ENCODE data around the gene FASTKD2.

FASTKD2 gene

DNA sequence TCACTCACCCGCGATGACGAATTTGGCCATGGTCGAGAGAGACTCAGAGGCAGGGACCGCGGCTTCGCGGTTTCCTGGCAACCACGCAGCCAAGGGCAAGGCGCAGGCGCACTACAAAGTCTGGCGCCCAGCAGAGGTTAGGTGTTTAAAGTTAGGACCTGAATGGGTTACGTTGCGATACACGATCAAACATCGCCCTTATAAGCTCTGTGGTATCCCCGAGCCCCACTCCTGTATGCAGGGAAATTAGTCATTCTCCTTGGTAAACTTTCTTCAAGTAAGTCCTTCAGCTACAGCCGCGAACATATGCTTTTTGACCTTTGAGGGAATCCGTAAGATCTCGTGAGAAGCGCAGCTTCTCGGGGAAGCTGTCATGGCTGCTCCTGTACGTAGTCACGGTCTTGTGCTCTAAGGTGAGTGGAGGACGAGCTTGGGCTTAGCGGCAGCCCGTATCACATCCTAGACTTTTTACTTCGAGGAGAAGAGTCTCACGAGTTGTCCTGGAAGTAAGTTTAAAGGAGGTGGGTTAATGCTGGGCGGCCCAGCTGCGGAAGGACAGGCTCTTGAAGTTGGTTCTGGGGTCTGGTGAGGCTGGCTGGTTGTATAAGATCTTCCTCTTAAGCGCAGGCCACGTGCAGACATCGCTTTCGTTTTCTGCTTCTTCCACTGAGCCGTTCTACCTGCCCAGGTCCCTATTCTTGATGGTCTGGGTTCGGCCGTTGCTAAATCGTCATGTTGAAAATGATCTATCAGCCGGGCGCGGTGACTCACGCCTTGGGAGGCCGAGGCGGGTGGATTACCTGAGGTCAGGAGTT lies at the start of gene FASTKD2, which contains the start of gene MDH1B:
Gene FASTKD2 (plus strand): TSS at position 365 of the 815 bp plus-strand sequence. CDS start 1,088 bp downstream, outside the sequence.
Gene MDH1B (minus strand): TSS at position 87 of the 815 bp plus-strand sequence. CDS start 57 bp downstream, at position 30.
- peak; percentile 92 for DNase-seq

DNA sequence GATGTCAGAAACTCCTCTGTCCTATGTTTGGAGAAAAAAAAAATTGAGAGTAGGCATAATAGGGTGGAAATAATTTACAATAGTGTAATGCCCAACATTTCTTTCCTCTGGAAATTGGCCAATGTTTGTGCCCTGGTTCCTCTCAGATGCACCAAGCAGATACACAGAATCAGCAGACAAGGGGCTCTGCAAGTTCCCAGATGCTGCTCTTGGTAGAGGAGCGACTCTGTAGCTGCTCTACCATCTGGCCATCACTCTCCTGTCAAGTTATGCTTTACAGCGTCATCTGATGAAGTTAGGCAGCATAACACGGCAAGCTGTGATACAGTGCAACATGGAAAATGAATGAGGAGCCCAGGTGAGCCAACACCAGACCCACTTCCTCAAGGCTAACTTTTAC lies 48.8 kb upstream of the FASTKD2 start:
- DNase-seq: no peak

DNA sequence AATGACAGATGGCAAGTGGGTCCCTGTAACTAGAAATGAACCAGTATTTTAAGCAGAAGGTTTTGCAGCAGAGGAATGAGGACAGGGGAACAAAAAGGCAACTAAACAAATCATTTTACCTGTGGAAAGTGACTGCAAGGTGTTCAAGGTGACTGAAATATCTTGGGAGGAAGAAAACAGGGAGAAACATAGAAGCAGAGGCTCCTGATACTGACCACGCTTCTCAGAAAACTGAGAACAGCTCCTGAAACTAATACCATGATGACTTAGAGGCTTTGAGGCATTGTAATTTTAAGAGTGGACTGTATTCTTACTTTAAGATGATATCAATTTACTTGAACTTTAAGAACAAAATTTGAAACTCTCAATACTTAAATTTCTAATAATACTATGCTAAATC lies 47.1 kb upstream of the FASTKD2 start, which contains the start of gene DYTN:
Gene DYTN (minus strand): TSS at position 101 of the 400 bp plus-strand sequence. CDS start 117 bp downstream, outside the sequence.
- no peak for DNase-seq

DNA sequence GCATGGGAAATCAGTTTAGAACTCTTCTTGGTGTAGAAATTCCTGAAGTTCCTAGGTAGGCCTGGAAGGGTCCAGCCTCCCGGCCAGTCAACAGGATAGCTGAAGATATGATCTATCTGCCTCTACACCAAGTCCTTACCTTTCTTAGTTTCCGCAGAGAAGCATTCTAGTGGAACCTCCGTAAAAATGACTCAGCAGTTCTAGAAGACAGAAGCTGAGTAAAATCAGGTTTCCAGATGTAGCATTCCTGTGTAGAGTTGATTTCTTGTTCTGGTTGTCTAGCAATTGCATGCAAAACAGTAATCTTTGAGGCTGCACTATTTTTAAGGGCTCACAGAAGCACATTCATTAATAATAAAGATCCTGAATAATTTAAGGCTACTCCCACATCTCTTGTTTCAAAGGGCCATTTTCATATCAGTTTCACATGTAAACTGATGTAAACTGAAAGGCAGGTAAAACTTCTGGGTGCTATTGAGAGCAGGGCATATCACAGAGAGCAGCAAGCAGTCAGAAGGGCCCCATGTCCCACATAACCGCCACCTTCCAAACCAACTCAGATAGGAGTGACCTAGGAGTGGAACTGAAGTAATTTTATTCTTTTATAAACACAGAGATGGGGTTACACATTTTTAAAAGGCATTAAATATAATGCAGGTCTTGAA lies 44.0 kb upstream of the FASTKD2 start:
- no peak for DNase-seq

DNA sequence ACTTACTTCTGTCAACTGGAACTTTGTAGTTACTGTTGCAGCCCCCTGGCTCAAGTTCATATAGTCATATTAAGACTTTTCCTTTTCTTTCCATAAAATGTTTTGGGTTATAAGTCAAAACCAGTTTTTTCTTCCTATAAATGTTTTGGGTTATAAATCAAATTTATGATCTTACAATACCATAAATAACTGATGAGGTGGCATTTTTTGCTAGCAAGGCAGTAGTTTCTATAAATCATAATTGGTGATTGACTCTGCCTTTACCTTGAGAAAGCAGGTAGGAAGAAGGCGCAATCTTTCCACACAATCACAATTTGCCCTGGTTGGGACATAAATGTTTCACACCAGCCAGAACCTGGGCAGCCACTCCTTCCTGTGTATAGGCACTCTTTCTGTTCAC lies 42.1 kb upstream of the FASTKD2 start:
- no peak for DNase-seq

DNA sequence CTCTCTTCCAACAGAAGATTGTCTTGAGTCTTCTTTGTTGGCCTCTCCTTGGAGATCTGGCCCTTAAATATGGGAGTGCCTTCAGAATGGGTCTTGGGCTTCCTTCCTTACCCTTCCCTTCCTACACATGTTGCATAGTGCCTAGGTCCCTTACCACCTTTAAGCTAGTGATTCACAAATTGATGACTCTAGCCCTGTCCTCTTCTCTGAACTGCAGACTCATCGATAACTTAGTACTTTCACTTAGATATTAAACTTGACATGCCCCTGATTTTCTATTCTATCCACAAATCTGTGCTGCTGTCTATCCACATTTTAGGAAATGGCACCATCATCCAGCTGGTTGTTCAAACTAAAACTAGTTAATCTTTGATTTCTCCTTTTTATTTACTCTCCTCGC lies 38.1 kb upstream of the FASTKD2 start:
- no peak for DNase-seq

DNA sequence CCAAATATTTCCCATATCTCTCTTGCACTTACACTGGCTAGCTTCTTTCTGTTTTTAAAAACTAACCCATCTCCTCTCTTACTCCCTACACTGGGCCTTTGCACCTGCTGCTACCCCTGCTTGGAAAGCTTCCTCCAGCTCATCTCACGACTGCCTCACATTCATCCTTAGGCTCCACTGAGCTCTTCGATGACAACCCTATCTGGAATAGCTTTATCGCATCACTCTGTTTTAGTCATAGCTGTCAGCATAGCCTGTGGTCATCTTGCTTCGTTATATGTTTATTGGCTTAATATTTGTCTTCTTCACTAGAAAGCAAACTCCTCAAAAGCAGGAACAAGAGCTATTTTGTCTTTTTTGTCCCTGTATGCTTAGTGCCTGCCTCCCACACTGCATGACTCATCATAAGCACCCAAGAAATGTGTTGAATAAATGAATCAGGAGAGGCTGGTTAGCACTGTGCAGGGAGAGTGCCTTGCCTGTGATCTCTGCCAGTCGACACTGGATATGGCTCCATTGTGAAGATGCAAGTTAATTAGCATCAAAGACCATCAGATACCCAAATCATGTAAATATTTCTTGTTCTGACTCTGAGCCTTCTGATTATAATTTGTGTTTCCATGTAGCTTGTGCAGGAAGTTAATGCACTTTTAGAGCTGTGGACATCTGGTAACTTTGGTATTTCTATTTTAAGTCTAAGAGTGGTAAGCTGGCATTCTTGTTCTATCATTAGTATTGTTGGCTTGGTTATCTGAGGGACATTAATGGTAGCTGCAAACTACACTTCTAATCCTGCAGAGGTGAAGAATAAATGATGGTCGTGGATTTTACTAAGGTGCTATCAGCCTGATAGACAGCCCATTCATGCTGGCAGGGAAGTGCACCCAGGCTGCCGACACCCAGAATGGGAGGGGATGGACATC lies 36.9 kb upstream of the FASTKD2 start:
- peak; percentile 58 for DNase-seq

DNA sequence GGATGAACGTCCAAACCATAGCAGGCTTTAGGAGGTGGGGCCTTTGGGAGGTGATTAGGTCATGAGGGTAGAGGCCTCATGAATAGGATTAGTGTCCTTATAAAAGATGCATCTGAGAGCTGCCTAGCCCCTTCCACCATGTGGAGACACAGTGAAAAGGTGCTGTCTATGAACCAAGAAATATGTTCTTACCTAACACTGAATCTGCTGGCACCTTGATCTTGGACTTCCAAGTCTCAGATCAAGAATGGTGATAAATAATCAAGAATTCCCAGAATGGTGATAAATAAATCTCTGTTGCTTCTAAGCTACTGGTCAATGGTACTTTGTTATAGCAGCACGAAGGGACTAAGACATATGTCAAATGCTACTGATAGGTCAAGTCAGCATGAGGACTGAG lies 32.1 kb upstream of the FASTKD2 start:
- no peak for DNase-seq

DNA sequence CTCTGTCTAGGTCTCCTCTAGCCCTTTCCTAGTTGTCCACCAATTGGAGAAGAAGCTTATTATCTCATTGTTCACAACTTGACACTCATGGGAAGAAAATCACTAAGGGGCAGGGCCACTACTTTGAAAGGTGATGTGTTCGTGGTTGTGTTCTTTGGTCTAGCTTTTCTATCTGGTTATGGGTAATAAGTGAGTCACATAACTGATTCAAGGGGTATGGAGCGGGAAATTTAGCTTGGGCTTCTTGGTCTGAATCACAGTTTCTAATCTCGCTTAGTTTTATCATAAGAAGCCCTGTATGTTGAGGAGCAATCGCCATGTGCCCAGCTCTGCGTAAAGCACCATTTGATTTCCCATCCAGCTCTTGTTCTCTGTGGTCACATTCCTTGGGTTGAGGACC lies 28.5 kb upstream of the FASTKD2 start:
- no peak for DNase-seq

DNA sequence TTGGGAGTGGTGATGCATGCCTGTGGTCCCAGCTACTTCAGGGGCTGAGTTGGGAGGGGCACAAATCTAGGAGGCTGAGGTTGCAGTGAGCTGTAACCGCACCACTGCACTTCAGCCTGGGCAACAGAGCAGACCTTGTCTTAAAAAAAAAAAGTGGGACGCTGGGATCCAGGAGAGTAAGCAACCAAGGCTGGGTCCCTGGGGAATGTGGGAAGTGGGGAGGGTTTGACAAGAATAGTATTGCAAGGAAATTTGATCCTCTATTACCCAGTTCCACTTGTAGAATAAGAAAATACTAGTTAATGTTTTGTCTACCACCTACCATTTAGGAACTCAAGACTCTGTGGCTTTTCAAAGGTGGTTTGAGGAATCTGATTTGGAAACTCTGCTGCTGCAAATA lies 26.1 kb upstream of the FASTKD2 start:
- no peak for DNase-seq

DNA sequence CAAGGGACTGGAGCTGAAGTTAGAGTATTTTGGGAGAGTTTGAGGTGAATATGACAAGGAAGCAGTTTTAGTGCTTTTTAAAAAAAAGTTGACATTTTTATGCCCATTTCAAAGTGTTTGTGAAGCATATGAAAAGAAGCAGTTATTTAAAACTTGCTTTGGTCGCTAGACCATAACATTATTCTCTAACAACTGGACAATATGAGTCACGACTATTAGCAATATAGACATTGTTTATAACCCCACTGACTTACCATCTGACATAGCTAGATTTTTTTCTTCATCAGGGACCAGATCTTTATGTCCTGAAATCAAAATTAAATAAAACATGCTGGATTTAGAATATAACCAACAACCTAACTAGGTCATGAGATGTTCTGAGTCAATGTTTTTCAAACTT lies 24.6 kb upstream of the FASTKD2 start:
- no peak for DNase-seq

DNA sequence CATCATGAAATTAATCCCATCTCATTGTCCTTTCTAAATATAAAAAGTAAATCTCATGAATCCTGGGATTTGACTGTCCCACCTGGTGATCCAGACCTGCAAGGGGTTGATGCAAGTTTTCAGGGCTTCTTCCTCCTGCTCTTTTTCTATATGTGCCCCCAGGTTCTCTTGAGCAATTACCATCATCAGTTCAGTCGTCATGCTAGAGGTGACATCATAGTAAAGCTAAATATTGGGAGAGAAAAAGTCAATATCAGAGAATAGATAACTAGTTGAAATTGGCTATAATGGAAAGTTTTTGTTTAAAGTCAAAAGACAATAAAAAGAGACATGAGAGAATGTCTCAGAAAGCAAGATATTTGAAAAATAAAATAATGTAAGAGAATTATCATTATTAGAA lies 8.6 kb upstream of the FASTKD2 start:
- no peak for DNase-seq

DNA sequence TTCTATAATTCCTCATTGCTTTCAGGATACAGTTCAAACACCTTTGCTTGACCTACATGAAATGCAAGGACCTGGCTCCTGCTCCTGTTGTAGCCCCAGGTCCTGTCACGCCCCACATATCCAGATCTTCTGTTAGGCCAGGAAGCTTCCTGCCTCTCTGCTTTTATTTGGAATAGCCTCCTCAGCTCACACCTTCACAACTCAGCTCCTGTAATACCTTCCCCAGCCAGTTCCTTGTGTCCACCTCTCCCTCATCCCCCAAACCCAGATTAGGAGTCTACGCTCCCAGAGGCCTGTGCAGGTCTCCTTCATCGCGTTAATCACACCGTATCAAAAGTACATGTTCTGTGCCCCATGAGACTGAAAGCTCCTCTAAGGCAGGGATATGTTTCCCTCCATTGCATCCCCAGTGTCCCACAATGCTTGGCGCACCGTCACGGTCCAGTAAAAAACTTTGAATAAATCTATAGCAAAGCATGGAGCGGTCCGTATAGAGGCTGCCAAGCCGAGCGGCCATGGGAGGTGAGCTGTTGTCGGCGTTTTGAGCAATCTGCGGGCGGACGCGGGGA lies 649 bp upstream of the FASTKD2 start:
- DNase-seq: no peak

DNA sequence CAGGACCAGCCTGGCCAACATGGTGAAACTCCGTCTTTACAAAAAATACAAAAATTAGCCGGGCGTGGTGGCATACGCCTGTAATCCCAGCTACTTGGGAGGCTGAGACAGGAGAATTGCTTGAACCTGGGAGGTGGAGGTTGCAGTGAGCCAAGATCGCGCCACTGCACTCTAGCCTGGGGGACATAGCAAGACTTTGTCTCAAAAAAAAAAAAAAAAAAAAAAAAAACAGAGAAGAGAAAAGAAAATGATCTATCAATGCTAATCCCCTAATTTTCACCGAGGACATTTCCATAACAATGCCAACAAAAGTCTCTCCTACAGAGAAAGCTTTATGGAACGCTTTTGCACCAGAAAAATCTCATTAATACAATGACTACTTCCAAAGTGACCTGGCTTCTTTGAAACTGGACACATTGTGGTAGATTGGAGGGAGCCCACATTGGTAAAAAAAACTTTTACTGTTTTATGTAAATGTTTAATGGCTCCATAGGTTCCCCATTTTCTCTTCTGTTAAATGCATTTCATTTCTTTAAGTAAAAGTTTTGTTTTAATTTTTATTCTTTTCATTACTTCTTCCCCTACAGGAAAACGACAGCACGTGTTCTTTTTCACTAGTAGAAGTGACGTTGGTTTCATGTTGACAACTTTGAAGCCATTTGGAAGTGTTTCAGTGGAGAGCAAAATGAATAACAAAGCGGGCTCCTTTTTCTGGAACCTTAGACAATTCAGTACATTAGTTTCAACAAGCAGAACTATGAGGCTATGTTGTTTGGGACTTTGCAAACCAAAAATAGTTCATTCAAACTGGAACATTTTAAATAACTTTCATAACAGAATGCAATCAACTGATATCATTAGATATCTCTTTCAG lies 888 bp downstream of the FASTKD2 start:
- DNase-seq: no peak

DNA sequence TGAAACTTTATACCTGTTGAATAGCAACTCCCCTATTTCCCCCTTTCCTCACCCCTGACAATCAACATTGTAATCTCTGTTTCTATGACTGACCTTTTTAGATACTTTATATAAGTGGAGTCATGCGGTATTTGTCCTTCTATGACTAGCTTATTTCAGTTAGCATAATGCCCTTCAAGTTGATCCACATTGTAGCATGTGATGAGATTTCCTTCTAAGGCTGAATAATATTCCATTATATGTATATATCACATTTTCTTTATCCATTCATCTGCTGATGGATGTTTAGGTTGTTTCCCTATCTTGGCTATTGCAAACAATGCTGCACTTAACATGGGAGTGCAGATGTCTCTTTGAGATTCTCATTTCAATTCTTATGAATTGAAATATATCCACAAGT lies 9.5 kb downstream of the FASTKD2 start:
- DNase-seq: no peak

DNA sequence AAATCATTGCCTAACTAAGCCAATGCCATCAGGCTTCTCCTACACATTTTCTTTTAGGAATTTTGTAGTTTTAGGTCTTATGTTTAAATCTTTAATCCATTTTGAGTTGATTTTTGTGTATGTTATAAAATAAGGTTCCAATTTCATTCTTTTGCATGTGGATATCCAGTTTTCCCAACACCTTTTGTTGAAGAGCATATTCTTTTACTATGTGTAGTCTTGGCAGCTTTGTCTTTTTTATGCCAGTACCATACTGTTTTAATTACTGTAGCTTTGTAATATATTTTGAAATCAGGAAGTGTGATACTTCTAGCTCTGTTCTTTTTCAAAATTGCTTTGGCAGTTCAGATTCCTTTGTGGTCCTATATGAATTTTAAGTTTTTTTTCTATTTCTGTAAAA lies 11.0 kb downstream of the FASTKD2 start:
- no peak for DNase-seq

DNA sequence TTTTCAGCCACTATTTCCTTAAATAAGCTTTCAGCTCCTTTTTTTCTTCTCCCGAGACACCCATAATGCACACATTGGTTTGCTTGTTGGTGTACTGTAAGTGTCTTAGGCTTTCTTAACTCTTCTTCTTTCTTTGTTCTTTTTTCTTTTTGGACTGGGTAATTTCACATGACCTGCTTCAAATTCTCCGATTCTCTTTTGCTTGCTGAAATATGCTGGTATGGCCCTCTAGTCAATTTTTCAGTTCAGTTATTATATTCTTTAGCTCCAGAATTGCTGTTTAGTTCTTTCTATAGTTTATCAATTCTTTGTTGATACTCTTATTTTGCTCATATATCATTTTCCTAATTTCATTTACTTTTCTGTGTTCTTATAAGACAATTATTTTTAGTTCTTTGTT lies 15.3 kb downstream of the FASTKD2 start:
- DNase-seq: no peak

DNA sequence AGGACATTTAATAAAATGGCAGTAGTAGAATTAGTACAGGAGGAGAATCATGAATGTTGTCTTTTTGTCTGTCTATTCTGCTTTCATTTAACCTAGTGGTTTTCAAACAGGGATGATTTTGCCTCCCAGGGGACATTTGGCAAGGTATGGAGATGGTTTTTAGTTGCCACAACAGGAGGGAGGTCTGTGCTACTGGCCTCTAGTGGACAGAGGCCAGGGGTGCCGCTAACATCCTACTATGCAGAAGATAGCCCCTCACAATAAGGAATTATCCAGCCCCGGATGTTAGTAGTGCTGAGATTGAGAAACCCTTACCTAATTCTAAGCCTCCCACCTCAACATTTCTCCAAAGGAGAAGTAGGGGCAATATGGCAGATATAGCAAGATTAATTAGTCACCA lies 18.3 kb downstream of the FASTKD2 start:
- DNase-seq: no peak

DNA sequence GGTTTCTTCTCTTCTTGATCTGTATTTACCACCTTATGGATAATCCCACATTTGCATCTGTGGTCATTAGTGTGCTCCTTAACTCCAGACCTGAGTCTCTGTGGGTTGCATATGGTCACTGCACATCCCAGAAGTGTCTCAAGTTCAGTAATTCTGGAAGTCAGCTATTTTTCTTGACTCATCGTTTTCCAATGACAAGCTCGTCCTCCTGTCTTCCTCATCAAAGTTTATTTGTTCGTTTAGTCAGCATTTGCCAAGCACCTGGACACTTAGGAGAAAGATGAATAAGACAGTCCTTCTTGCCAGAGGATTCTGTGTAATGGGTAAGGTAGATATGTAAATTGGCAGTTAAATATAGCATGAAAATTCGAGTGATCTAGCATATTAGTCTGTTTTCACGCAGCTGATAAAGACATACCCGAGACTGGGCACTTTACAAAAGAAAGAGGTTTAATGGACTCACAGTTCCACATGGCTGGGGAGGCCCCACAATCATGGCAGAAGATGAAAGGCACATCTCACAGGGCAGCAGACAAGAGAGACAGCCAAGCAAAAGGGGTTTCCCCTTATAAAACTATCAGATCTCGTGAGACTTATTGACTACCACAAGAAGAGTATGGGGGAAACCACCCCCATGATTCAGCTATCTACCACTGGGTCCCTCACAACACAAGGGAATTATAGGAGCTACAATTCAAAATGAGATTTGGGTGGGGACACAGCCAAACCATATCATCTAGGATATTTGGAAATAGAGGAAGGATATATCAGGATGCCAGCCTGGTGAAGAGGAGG lies 19.4 kb downstream of the FASTKD2 start:
- no peak for DNase-seq

DNA sequence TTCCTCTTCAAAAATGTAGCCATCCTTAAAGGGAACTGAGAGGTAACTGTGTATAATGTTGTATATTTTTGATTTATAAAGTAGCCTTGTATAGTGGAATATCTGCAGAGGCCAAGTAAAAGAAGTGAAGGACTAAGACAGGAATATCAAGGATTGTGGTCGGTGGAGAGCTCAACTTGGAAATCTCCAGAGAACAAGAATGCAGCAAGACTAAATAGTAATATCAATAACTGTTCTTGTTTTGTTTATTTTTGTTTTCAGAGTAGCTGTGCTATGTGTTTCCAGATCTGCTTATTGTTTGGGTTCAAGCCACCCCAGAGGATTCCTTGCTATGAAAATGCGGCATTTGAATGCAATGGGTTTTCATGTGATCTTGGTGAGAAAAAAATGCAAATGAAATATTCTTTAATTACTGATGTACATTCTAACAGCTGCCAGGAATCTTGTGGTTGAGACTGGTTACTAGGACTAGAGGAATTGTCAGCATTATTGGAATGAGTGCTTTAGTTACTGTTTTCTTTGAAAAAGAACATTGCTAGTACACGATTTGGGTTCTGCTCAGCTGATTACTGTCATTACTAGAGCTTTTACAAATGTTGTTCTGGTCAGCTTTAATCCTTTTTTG lies 25.0 kb downstream of the FASTKD2 start:
- DNase-seq: no peak

Measured in inflammatory macrophage treated with lipopolysaccharide for 4 hours (primary cell).